Kidney tubule cell (primary cell): ENCODE results near the gene KCNQ2.
A peak's percentile ranks its signal among the peaks of the same experiment; 100 is the strongest.

ENCODE experiments used
- DNase-seq: peaks from one replicate; pipeline ENCODE4 v3.0.0-alpha.2; 2018; ENCODE audit warnings: low spot score

Gene KCNQ2

GRCh38 chr20:63403403-63404105 is 68.9 kb downstream of the KCNQ2 start:
- DNase-seq: no peak

GRCh38 chr20:63402860-63403220 is 69.6 kb downstream of the KCNQ2 start:
- DNase-seq: no peak

DNA sequence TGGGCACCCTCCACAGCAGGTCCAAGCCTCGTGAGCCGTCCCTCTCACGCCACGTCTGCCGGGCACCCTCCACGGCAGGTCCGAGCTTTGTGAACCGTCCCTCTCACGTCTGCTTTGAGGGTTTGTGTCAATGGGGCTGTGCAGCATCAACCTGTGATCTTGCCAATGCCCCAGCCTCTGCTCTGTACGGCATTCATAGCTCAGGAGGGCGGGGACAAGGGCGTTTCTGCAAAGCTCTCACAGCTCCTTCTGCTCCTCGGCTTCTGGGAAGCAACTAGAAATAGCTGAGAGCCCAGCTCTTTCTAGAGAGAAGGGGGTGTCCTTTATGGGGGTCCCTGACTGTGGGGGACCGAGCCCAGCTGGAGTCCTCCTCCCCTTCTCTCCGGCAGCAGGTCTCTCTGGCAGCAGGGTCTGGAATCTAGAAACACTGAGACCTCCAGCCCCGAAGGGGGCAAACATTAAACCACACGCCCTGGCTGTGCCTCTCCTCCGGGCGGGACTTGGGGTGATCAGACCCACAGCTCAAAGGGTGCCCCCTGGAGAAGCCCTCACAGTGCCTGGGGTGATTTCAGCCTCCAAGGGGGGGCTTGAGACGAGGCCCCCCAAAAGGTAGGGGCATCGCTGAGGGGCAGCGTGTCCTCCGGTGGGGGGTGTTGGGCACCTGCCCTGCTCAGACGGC is 70.1 kb downstream of the KCNQ2 start:
- no peak for DNase-seq

DNA sequence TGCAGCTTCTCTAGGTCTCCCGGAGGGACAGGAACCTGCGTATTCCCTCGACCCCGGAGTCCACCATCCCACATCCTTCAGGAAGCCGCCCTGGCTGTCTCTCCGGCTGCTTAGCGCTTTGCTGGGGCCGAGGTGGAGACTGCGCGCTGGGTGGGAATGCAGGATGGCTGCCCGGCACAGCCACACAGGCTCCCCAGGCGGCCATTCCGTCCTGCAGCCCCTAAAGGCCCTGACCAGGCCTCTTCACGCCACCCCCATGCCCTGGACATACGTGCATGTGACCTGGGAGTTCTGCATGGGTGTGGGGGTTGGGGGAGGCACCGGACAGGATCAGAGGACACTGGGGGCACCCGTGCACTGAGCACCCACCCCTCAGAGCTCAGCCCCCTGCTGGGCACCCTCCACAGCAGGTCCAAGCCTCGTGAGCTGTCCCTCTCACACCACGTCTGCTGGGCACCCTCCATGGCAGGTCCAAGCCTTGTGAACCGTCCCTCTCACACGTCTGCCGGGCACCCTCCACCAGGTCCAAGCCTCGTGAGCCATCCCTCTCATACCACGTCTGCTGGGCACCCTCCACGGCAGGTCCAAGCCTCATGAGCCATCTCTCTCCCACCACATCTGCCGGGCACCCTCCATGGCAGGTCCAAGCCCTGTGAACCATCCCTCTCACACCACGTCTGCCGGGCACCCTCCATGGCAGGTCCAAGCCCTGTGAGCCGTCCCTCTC is 70.9 kb downstream of the KCNQ2 start:
- DNase-seq: no peak

DNA sequence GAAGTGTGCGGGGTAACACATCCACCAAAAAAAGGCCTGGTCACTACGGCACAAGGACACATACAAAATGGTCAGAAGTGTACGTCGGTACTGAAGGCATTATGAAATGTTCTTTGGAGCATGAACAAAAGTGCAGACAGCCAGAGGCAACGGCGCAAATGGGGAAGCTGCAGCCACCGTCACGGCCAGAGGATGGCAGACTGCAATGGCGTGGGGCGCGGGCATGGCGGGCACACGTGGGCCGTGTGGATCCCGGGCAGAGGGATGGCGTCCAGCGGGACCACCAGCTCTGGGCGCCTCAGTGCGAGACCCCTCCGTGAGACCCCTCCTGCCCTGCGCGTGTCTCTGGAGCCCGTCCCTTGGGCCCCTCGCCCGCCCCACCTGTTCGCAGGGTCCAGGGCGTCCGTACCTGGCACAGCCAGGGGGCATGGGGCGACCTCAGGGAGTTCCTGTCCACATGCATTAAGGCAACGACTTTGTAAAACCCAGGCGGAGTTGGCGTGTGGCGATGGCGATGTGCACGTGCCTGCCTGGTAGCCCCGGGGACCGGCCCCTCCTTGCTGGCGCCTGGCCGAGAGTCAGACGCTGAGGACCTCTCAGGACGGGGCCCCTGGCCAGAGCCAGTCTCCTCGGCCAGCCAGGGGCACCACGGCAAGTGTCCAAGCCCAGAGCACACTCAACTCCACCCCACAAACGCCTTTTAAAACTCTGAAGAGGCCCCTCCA is 71.8 kb downstream of the KCNQ2 start:
- no peak for DNase-seq

DNA sequence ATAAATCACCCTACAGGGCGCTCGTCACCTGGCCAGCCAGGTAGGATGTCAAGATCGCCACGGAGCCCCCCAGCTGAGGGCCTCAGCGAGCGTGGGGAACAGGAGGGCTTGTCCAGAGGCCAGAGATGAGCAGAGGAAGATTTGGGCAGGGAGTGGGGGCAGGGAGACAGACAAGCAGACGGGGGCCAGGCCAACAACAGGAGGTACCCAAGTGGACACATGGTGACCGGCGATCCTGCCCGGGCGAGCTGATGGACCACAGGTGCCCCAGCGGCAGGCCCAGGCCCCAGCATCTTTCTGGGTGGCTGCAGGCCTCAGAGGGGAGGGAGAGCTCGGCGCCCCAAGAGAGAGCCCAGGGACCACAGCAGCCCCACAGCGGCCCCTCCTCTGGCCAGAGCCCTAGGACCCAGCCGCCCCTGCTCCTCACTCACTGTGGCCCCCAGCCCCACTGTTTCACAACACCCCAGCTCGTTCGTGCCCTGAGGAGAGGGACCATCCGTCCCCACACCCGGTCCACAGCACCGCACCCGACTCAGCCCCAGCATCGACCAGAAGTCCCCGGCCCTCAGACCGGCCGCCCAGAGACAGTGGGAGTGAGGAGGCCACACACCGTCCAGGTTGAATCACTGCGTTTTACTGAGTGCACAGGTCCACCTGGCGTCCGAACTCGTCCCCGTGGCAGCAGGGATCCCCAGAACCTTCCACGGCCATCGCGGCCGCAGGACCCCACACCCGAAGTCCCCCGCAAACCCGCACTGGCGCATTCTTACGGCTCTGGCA is 72.7 kb downstream of the KCNQ2 start:
- no peak for DNase-seq

GRCh38 chr20:63398744-63399514 is 73.5 kb downstream of the KCNQ2 start:
- no peak for DNase-seq

DNA sequence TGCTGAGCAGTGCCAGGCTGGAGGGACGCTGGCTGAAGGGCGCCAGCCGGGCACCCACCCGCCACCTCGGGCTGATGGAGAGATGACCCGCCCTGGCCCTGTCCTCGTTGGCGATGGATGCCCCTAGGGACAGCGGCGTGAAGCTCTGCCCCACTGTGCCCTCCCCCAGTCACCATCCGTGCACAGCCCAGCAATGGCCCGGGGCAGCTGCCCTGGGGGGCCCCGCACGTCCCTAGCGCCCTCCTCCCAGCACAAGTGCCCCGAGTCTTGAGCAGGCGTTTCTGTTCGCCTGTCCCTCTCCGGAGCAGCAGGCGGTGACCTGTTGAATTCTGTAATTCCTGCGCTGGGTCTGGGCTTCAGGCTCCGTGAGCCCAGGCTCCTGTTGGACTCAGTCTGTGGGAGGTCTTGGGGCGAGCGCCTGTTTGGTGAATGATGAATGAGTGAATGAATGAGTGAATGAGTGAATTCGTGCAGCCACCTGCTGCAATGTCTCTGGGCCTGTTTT is 74.5 kb downstream of the KCNQ2 start:
- no peak for DNase-seq

DNA sequence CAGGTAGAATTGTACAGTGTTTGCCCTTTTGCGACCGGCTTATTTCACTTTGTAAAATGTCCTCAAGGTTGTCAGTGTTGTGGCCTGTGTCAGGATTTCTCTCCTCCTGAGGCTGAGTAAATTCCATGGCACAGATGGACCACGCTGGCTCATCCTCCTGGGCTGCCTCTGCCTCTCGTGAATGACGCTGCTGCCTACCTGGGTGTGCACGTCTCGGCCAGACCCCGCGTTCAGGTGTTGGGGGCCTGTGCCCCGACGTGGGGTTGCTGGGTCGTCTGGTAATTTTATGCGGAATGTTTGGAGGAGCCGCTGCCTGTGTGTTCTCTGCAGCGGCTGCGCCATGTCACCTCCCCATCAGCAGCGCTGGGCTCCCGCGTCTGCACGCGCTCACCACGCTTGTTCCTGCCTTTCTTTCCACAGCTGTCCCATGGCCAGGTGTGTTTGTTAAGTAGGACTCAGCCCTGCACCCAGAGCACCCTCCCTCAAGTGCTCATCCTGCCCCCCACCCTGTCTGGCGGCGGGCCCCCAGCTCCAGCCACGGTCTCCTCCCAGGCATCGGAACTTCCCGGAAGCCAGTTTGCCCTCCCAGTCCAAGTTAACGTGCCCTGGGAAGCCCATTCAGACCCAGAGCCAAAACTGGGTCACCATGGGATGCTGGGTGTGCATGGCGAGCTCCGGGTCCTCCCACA is 75.2 kb downstream of the KCNQ2 start:
- no peak for DNase-seq

- DNase-seq: no peak
These were observed 76.2 kb downstream of the KCNQ2 start for GRCh38 chr20:63396300-63396699.

- DNase-seq: no peak
These were observed 76.7 kb downstream of the KCNQ2 start for GRCh38 chr20:63395723-63396122.

DNA sequence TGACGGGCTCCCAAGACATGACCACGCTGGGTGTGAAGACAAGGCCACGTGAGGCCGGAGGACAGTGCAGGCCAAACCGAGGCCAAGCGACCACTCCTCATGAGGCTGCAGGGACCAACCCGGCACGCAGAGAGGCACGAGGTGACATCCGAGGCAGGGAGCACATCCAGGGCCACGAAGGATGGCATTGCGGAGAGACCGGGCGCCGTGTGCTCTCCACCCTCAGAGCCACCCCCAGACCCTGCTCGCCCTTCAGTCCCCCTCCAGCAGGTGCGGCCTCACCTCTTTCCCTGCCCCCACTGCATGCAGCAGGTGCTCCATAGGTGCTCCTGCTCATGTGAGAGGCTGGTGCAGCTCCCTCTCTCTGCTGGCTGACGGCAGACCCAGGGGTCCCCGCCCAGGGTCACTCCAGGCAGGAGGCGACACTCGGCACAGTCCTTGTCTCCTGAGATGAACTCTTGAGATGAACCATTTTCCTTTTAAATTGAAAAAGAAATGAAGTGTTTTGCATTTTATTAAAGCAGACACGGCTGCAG is 77.5 kb downstream of the KCNQ2 start:
- DNase-seq: no peak

DNA sequence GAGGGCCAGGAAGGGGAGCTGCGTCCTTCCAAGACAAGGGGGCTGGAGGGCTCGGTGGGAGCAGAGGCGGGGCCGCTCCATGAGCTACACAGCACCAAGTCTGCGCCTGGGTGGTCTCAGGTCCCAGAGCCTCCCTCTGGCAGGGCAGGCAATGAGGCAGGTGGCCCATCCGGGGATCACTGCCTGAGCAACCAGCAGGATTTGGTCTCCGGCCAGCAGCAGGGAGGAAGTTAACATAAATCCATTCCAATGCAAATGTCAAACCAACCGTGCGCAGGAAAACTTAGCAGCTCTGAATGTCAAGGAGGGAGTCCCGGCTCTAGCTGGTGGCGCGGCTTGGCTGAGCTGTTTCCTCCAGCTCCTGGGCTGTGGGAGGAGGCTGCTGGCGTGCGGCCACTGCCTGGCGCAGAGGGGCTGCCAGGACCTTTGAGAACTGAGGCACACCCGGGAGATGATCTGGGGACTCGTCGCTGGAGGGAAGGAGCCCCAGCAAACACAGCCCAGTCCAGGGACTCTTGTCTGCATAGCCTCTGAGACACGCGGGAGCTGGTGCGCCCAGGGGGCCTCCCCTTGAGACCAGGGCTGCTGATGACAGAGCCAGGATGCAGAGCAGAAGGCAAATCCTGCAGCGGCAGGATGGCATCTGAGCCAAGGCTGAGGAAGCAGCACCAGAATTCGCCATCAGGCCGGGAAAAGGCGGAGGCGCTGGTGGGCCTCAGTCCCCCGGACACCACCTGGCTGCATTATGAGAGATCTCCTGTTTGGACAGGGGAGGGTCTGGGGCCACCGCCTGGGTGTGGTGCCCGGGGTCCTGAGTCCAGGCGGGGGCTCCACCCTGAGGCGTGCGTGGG is 78.2 kb downstream of the KCNQ2 start:
- peak; percentile 23 for DNase-seq

DNA sequence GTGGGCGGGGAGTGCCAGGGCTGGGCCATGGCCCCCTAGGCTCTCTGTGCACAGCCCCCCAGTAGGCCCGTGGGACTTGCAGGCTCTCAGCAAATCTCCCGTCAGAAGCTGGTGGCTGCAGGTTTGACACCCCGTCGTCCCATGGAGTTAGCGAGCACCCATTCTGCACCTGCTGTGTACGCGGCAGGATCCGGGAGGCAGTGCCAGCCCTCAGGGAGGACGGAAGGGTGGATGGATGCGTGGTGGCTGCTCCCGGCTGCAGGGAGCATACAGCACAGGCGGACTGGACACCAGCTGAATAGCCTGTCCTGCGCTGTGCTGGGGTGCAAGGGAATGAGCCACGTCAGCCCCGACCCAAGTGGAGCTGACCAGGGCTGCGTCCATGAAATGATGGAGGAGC is 78.9 kb downstream of the KCNQ2 start:
- DNase-seq: no peak

DNA sequence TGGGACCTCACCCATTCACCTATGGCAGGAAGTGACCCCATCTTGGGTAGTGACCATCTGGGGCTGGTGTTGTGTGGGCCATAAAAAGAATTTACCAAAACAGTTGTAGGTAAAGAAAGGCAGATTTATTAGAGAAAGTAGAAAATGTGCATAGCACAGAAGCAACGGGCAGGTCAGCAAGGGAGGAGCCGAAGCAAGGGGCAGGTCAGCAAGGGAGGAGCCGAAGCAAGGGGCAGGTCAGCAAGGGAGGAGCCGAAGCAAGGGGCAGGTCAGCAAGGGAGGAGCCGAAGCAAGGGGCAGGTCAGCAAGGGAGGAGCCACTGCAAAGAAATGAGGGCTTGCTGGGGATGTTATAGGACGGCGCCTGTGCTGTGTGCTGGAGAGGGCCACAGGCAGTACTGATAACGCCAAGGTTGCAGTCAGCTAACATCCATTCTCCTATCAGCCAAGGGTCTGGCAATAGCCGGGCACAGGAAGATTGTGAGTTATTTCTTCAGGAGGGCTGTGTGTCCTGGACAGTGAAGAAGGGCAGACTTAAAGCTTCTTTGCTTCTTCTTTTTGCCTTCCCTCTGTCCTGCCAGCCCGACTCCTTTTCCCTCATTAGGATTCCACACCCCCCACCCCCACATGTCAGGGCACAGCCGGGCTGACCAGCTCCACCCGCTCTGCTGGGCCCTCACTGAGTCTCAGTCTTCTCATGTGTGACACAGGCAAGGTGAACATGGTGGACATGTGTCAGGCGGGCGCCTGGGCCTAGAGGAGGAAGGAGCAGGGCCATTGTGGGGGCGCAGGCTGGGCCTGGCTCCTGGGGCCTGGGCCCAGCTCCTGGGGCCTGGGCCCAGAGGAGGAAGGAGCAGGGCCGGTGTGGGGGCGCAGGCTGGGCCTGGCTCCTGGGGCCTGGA is 79.7 kb downstream of the KCNQ2 start:
- no peak for DNase-seq

GRCh38 chr20:63387917-63388316 is 84.5 kb downstream of the KCNQ2 start:
- no peak for DNase-seq

DNA sequence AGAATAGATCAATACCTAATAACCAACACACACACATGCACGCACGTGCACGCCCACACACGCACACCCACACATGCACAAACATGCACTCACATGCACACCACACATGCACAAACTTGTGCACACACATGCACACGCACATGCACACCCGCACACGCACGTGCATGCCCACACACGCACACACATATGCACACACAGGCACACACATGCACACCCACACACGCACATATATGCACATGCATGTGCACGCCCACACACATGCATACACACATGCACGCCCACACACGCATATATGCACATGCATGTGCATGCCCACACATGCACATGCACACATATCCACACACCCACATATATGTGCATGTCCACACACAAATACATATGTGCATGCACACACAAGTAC is 85.1 kb downstream of the KCNQ2 start:
- DNase-seq: no peak

DNA sequence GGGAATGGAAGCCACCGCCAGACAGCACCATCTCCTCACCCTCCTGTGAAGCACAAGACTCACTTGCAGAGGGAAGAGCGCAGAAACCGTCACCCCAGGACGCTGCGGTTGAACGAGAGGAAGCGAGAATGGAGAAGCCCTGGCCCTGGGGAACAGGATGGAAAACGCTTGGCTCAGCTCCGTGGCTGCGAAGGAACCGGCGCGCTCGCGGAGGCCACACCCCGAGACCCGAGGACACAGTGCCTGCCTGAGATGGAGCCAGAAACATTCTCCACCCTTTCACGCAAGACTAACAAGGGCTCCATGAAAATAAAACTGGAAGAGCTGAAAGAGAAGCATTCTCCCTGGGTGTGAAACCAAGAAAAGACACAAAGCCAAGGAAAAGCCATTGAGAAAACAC is 86.0 kb downstream of the KCNQ2 start:
- no peak for DNase-seq
